ENCODE data around the gene FAM131A.

DNA sequence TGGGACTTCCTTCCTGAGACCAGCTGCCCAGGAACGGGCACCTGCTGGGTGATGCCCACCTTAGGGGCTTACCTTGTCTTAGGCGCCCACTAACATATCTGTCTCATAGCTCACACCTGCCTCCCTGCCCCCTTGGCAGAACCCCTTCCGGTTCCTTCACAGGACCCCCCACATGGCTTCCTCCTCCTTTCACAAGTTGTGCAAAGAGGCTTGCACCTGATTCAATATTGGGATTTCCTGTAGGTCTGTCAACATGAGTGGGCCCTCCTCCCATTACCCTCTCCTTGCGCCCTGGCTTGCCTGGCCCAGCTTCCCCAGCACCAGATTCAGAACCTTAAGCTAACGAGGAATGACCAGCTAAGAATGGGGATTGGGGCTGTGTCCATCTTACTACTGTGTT, 40.0 kb downstream of the FAM131A start:
- TF ChIP-seq ZNF274 (IDR thresholded peaks at IDR 0.05; ENCODE audit: low read depth, low read length) (no peak), YY1 (IDR thresholded peaks at IDR 0.05; ENCODE audit: insufficient read depth, insufficient read length) (no peak), SUZ12 (IDR thresholded peaks at IDR 0.05; ENCODE audit: extremely low read depth, insufficient read depth, insufficient read length) (no peak)

Data from NT2/D1 (cell line).